Tibial artery (tissue), 4 donors: ENCODE data around the gene KLRK1.

Experiments used
- DNase-seq, 2 donors: peaks; one replicate each; pipeline ENCODE4 v3.0.0-alpha.2; 2019
- H3K27ac ChIP-seq, 2 donors: fragments of 200-600 bp; sonication (generic) in 1 of 2; 1 replicate in 1 of 2; 2 replicates in 1 of 2; pipeline ENCODE4 v1.5.1; 2018 to 2019; ENCODE audit warnings: mild to moderate bottlenecking in 1 of 2
- H3K27me3 ChIP-seq, 2 donors: fragments of 200-600 bp; sonication (generic) in 1 of 2; one replicate each; pipeline versions ENCODE4 v1.5.1 to v1.6.0; 2016 to 2019
- H3K36me3 ChIP-seq, 3 donors: fragments of 200-600 bp; sonication (generic) in 2 of 3; one replicate each; pipeline ENCODE4 v1.5.1; 2016 to 2019; ENCODE audit warnings: mild to moderate bottlenecking in 2 of 3
- H3K4me1 ChIP-seq, 4 donors: fragments of 200-600 bp; sonication (generic) in 2 of 4; 1 replicate in 3 of 4; 2 replicates in 1 of 4; pipeline ENCODE4 v1.5.1; 2016 to 2019
- H3K4me3 ChIP-seq, 2 donors: fragments of 200-600 bp; sonication (generic) in 1 of 2; 1 replicate in 1 of 2; 2 replicates in 1 of 2; pipeline ENCODE4 v1.5.1; 2018 to 2019; ENCODE audit warnings: mild to moderate bottlenecking in 2 of 2
- H3K9me3 ChIP-seq, 3 donors: fragments of 200-600 bp; sonication (generic) in 1 of 3; one replicate each; pipeline ENCODE4 v1.5.1; 2016 to 2019
- CTCF ChIP-seq, 2 experiments: fragments of 200-600 bp in 1 of 2; fragments of 450-650 bp in 1 of 2; IDR thresholded peaks; one replicate each; pipeline ENCODE4 v1.5.1; 2017 to 2019; ENCODE audit warnings: antibody characterized with exemption in 2 of 2, mild to moderate bottlenecking in 1 of 2, moderate library complexity in 1 of 2
- intact Hi-C: fragments of 100-400 bp; cut with DNase I; formaldehyde crosslinking; loops from one replicate; pipeline ENCODE4 v1.15.0; 2023; ENCODE audit warnings: low total_unique reads

The KLRK1 gene

GRCh38 chr12:10363914-10364814 lies 25.7 kb downstream of the KLRK1 start:
- DNase-seq, result peak; percentile 42 to 69

GRCh38 chr12:10363658-10363913 lies 26.3 kb downstream of the KLRK1 start:
- Histone ChIP-seq H3K4me3 (peak overlapping the region; percentile 64 to 70), H3K36me3 (no peaks in the 10 kb centered on the region), H3K27ac (peak overlapping the region; percentile 83 to 91), H3K9me3 (no peaks in the 10 kb centered on the region), H3K27me3 (no peaks in the 10 kb centered on the region), H3K4me1 (peaks cover 0 to 40% (median 24%) of the 10 kb centered on the region in 4 donors)
- TF ChIP-seq CTCF (IDR thresholded peaks at IDR 0.05), result no peak
- no peak for DNase-seq
- intact Hi-C loops, result loop anchor here (10.0 kb wide), 1 partner anchor 149 kb away; the partner anchor contains the start of gene GABARAPL1

More at GRCh38 chr12:10363914-10364814, 25.7 kb downstream of the KLRK1 start:
- Histone ChIP-seq H3K36me3 (no peaks in the 10 kb centered on the region), H3K4me1 (peaks cover 0 to 40% (median 24%) of the 10 kb centered on the region in 4 donors), H3K4me3 (peak overlapping the region; percentile 64 to 70), H3K9me3 (no peaks in the 10 kb centered on the region), H3K27me3 (no peaks in the 10 kb centered on the region), H3K27ac (peak overlapping the region; percentile 83 to 91)
- intact Hi-C loops, result loop anchor here (10.0 kb wide), 1 partner anchor 149 kb away; the partner anchor contains the start of gene GABARAPL1
- no peak for TF ChIP-seq CTCF (IDR thresholded peaks at IDR 0.05)

GRCh38 chr12:10362828-10363657 lies 26.8 kb downstream of the KLRK1 start:
- H3K27ac ChIP-seq, result peak overlapping the region; percentile 83 to 91
- no peaks in the 10 kb centered on the region for H3K27me3 ChIP-seq
- intact Hi-C loops, result loop anchor here (10.0 kb wide), 1 partner anchor 148 kb away; the partner anchor contains the start of gene GABARAPL1
- no peak for TF ChIP-seq CTCF (IDR thresholded peaks at IDR 0.05)
- H3K36me3 ChIP-seq, result no peaks in the 10 kb centered on the region
- peak overlapping the region in 1 of 2 donors; percentile 64 for H3K4me3 ChIP-seq
- no peak for DNase-seq
- peaks cover 0 to 37% (median 24%) of the 10 kb centered on the region in 4 donors for H3K4me1 ChIP-seq
- no peaks in the 10 kb centered on the region for H3K9me3 ChIP-seq

DNA sequence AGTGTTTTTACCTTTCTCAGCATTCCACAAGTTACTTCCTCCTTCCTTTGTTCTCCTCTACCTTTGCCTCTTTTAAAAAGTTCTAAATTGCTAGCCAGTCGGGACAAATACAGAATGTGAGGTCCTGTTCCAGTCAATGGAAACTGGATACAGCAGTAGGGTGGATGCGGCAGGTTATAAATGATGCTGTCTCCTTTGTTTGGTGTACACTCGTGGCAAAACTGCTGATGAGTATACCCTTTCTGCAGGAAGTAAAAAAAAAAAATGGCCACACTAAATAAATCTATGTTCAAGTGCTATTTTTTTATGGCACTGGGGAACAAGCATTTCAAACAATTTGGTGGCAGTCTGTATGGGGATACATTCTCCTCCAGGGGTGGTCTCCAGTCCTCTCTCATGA lies 27.5 kb downstream of the KLRK1 start:
- H3K27ac ChIP-seq, result peak overlapping the region in 1 of 2 donors; percentile 91
- intact Hi-C loops, result loop anchor here (10.0 kb wide), 1 partner anchor 148 kb away; the partner anchor contains the start of gene GABARAPL1
- H3K36me3 ChIP-seq, result no peaks in the 10 kb centered on the region
- H3K4me1 ChIP-seq, result peaks cover 0 to 37% (median 22%) of the 10 kb centered on the region in 4 donors
- H3K27me3 ChIP-seq, result no peaks in the 10 kb centered on the region
- H3K9me3 ChIP-seq, result no peaks in the 10 kb centered on the region
- H3K4me3 ChIP-seq, result no peak overlapping the region
- DNase-seq, result no peak
- TF ChIP-seq CTCF (IDR thresholded peaks at IDR 0.05), result no peak

GRCh38 chr12:10361622-10362021 lies 28.2 kb downstream of the KLRK1 start:
- TF ChIP-seq CTCF (IDR thresholded peaks at IDR 0.05), result no peak
- H3K27me3 ChIP-seq, result no peaks in the 10 kb centered on the region
- H3K9me3 ChIP-seq, result no peaks in the 10 kb centered on the region
- H3K4me3 ChIP-seq, result no peak overlapping the region
- H3K4me1 ChIP-seq, result peaks cover 0 to 31% (median 19%) of the 10 kb centered on the region in 4 donors
- no peaks in the 10 kb centered on the region for H3K36me3 ChIP-seq
- H3K27ac ChIP-seq, result peak overlapping the region in 1 of 2 donors; percentile 36
- DNase-seq, result no peak
- intact Hi-C loops, result loop anchor here (10.0 kb wide), 1 partner anchor 147 kb away; the partner anchor contains the start of gene GABARAPL1
